Kidney (tissue), 14 donors: Measurements from ENCODE around the gene COL15A1. TPM values are rescaled to one million over a fixed set of nuclear protein-coding genes. Genes with fewer than 3 reads are reported as not detected.
A peak's percentile ranks its signal among the peaks of the same experiment; 100 is the strongest.

ENCODE experiments used
- DNase-seq, 5 donors: peaks; one replicate each; pipeline ENCODE4 v3.0.0-alpha.2; 2013 to 2020
- FAIRE-seq: peaks from 2 replicates; lab custom pipeline; 2012; peaks lifted over from hg19 to GRCh38; lab: Jason Lieb, UNC
- H3K27ac ChIP-seq, 2 donors: one replicate each; pipeline ENCODE4 v1.7.0; 2013; ENCODE audit warnings: low read depth in 2 of 2, low read length in 2 of 2, inconsistent platforms in 1 of 2
- H3K27me3 ChIP-seq: one replicate; pipeline ENCODE4 v1.7.1; 2013; ENCODE audit warnings: low read length, inconsistent platforms; ENCODE audit not compliant: control insufficient read depth, insufficient read depth
- H3K36me3 ChIP-seq, 3 donors: one replicate each; pipeline versions ENCODE4 v1.7.0 to v1.7.1; 2013; ENCODE audit warnings: low read length in 3 of 3, control low read depth in 1 of 3, inconsistent platforms in 1 of 3; ENCODE audit not compliant: insufficient read depth in 3 of 3, control insufficient read depth in 2 of 3
- H3K4me1 ChIP-seq, 3 donors: one replicate each; pipeline versions ENCODE4 v1.7.0 to v1.7.1; 2013; ENCODE audit warnings: low read length in 3 of 3, inconsistent platforms in 1 of 3, low read depth in 1 of 3; ENCODE audit not compliant: control insufficient read depth in 2 of 3, insufficient read depth in 2 of 3
- H3K4me3 ChIP-seq, 3 donors: one replicate each; pipeline versions ENCODE4 v1.7.0 to v1.8.1; 2013; ENCODE audit warnings: low read length in 3 of 3, control low read depth in 1 of 3, inconsistent platforms in 1 of 3
- H3K9ac ChIP-seq, 3 donors: one replicate each; pipeline versions ENCODE4 v1.7.0 to v1.7.1; 2013; ENCODE audit warnings: low read length in 3 of 3, control low read depth in 1 of 3, inconsistent platforms in 1 of 3
- H3K9me3 ChIP-seq, 3 donors: one replicate each; pipeline versions ENCODE4 v1.7.0 to v1.7.1; 2013; ENCODE audit warnings: low read length in 3 of 3, control low read depth in 1 of 3, inconsistent platforms in 1 of 3; ENCODE audit not compliant: control insufficient read depth in 2 of 3, insufficient read depth in 1 of 3
- intact Hi-C: fragments of 100-400 bp; cut with DNase I; formaldehyde crosslinking; loops from one replicate; pipeline ENCODE4 v1.11.1; 2022
- polyA plus RNA-seq: library from polyadenylated mRNA; stranded (reverse); fragments of 350-450 nt; fragmentation: Illumina TruSeq; extraction: RNeasy Lipid Tissue Mini Kit (QIAGEN cat#74804); gene quantifications from one replicate; pipeline ENCODE4 v1.2.3, GENCODE V29; 2014; ENCODE audit warnings: low read depth, low replicate concordance; ENCODE audit not compliant: insufficient read depth
- total RNA-seq: library from RNA; stranded (reverse); fragmentation: NEBNext Ultra II Directional; extraction: Animal tissue kit (Norgen Biotek cat#: 25700); gene quantifications from one replicate; pipeline ENCODE4 v1.2.1, GENCODE V29; 2021
- TF ChIP-seq, protein P1 (sequence below): IDR thresholded peaks from 3 replicates; pipeline ENCODE4 v1.5.1; 2012; ENCODE audit warnings: mild to moderate bottlenecking, moderate library complexity, borderline replicate concordance; ENCODE audit not compliant: insufficient read depth; ENCODE audit errors: extremely low read depth
- donor health status: control.
- donor health status: control.
- donor health status: control.
- donor health status: control.
- donor health status: control.
- donor health status: DM: yes; HTN: yes; CAD: no.
- donor health status: Normal renal cell carcinoma (clear cell type).

The COL15A1 gene
- total and polyA plus RNA-seq, 2 donors from 2014 or later, result 4.7 to 42.0 TPM

DNA sequence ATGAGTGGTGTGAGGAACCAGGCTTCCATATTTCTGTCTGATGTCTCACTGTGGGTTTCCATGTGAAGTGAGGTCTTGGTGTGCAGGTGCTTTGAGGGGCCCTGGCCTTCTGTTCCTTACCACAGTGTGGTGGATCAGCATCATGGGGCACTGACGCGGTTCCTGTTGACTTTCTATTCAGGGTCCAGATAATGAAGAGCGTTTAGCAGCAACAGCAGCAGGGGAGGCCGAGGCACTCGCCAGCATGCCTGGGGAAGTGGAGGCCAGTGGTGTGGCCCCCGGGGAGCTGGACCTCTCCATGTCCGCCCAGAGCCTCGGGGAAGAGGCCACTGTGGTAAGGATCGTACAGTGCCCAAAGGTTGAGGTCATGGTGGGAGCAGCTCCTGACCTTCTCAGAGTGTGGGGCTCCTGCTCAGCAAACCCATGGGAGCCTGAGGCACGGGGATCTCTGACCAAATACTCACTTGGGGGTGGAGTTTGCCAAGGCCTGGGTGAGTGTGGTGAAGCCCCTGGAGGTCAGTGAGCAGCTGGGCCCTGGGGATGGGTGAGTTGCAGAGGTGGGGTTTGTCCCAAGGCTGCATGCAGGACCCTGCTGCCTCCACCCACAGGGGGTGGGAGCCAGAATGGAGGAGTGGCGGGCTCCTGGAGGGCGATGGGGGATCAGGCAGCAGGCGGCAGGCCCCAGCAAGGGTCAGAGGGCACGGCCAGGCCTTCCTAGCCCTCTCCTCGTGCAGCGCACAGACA is 61.2 kb downstream of the COL15A1 start:
- no peaks in the 10 kb centered on the region for H3K27me3 ChIP-seq
- H3K4me1 ChIP-seq, result no peaks in the 10 kb centered on the region
- no peaks in the 10 kb centered on the region for H3K36me3 ChIP-seq
- intact Hi-C loops, result no loop called here
- DNase-seq (peak in 1 of 5 donors; percentile 38), FAIRE-seq (no peak)
- no peak overlapping the region for H3K9ac ChIP-seq
- TF ChIP-seq, protein P1, sequence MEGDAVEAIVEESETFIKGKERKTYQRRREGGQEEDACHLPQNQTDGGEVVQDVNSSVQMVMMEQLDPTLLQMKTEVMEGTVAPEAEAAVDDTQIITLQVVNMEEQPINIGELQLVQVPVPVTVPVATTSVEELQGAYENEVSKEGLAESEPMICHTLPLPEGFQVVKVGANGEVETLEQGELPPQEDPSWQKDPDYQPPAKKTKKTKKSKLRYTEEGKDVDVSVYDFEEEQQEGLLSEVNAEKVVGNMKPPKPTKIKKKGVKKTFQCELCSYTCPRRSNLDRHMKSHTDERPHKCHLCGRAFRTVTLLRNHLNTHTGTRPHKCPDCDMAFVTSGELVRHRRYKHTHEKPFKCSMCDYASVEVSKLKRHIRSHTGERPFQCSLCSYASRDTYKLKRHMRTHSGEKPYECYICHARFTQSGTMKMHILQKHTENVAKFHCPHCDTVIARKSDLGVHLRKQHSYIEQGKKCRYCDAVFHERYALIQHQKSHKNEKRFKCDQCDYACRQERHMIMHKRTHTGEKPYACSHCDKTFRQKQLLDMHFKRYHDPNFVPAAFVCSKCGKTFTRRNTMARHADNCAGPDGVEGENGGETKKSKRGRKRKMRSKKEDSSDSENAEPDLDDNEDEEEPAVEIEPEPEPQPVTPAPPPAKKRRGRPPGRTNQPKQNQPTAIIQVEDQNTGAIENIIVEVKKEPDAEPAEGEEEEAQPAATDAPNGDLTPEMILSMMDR, result no peak
- no peak overlapping the region for H3K27ac ChIP-seq
- no peak overlapping the region for H3K4me3 ChIP-seq
- no peaks in the 10 kb centered on the region for H3K9me3 ChIP-seq

DNA sequence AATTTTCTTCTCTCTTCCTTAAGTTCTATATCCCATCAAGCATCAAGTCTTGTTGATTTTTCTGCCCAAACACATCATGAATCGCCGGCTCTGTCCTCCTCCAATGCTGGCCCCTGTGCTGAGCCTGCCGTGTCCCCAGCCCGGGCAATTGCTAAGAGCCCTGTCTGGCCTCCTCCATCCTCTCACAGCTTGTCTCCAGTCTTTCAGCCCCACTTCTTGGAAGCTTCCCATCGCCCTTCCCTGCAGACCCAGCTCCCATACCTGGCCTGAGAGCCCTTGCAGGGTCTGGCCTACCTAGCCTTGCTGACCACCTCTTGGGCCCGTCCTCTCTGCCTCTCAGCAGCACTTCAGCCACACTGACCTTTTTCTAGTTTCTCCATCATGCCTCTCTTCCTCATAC is 61.9 kb downstream of the COL15A1 start:
- DNase-seq (peak in 1 of 5 donors; percentile 21), FAIRE-seq (no peak)
- no peaks in the 10 kb centered on the region for H3K36me3 ChIP-seq
- TF ChIP-seq, protein P1, result no peak
- no peak overlapping the region for H3K4me3 ChIP-seq
- no peaks in the 10 kb centered on the region for H3K9me3 ChIP-seq
- H3K4me1 ChIP-seq, result no peaks in the 10 kb centered on the region
- intact Hi-C loops, result no loop called here
- H3K9ac ChIP-seq, result no peak overlapping the region
- no peaks in the 10 kb centered on the region for H3K27me3 ChIP-seq
- H3K27ac ChIP-seq, result no peak overlapping the region

DNA sequence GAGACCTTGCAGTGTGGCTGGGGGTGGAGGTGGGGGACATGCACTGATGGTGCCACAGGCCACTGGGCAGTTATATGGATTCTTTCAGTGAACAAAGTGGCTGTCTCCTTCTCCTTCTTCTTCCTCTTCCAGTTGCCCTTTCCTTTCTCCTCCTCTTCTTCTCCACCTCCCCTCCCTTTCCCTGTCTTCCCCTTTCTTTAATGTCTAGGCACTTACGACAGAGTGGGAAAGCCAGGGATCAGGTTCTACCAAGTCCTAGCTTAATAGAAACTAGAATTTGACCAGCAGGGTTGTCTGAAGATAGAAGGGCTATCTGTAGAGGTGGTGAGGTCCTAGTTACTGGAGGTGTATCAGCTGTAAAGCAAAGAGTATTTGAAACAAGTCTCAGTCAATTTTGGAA is 62.8 kb downstream of the COL15A1 start:
- H3K9ac ChIP-seq, result no peak overlapping the region
- H3K36me3 ChIP-seq, result no peaks in the 10 kb centered on the region
- DNase-seq (no peak), FAIRE-seq (no peak)
- no peak overlapping the region for H3K4me3 ChIP-seq
- H3K27me3 ChIP-seq, result no peaks in the 10 kb centered on the region
- no peaks in the 10 kb centered on the region for H3K9me3 ChIP-seq
- no peaks in the 10 kb centered on the region for H3K4me1 ChIP-seq
- intact Hi-C loops, result no loop called here
- TF ChIP-seq, protein P1, result no peak
- no peak overlapping the region for H3K27ac ChIP-seq
